Daoy (cell line): ENCODE data around the gene TAF11. TPM values are rescaled to one million over a fixed set of nuclear protein-coding genes. Genes with fewer than 3 reads are reported as not detected.
A peak's percentile ranks its signal among the peaks of the same experiment; 100 is the strongest.
"Not testable (repeated sequence)": the region's sequence is repeated elsewhere in the genome, so short reads cannot be mapped to it uniquely, and the experiment has no call there.

Experiments used
- DNase-seq: peaks from one replicate; pipeline ENCODE4 v3.0.0-alpha.2; 2015; ENCODE audit warnings: low read depth
- total RNA-seq: library from RNA; depleted of rRNA; stranded (reverse); fragments of >200 nt; shearing (Covaris generic); gene quantifications from 2 replicates; pipeline ENCODE4 v1.2.3, GENCODE V29; 2014; rRNA removed

The TAF11 gene
- total RNA-seq, 1 experiment from 2014 or later = 72.7 TPM

DNA sequence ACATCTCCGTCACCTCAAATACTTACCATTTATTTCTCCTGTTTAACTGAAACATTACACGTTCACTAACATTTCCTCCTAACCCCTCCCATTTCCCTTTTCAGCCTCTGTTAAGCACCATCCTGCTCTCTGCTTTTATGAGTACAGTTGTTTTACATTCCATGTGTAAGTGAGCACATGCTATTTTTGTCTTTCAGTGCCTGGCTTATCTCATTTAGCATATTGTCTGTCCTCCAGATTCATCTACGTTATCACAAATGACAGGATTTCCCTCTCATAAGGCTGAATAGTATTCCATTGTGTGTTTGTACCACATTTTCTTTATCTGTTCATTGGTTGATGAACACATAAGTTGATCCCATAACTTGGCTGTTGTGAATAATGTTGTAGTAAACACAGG, 22.7 kb downstream of the TAF11 start:
- no peak for DNase-seq

DNA sequence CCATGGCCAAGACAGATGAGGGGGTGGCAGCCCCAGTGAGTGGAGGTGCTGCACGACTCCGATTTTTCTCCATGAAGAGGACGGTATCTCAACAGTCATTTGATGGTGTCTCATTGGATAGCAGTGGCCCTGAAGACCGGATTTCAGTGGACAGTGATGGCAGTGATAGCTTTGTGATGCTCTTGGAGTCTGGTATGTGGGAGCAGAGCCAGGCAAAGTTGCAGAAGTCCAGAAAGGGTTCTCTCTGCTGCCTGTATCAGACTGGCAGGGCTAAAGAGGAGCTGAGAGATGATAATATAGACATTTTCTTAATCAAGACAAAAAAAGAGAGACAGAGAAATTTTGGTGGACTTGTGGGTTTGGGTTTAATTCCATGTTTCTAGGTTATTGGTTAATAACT, 23.8 kb downstream of the TAF11 start:
- DNase-seq = no peak

DNA sequence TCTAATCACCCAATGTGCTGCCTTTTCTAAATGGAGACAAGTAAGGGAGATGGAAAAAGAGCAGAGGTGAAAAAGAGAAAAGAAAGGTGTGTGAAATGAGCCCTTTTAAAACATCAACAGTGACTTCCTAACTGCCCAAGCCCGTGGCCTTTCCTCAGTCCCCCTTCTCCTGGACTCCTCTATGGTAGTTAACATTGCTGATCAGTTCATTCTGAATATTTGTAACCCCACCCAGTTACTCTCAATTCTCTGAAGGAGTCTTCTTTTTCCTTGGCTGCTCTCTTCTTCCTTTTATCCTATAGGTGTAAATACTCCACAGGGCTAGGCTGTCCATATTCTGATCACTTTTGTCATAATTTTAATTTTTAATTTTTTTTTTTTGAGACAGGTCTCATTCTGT, 27.1 kb downstream of the TAF11 start:
- DNase-seq = no peak

DNA sequence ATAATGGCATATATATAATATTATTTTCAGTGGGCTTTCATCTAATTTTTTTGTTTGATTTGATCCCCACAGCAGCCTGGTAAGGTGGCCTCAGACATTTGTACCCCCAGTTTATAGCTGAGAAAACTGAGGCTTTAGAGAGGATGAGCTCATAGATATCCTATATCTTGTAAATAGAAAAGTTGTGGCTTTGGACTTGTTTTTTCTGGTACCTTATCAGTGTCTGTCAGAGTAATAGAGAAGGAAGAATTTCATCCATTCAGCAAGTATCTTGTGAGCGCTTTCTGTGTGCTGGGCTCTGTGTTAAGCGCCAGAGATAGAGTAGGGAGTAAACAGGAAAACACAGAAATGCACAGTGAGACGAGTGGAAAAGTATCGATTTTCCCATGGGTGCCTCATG, 27.9 kb downstream of the TAF11 start:
- no peak for DNase-seq

DNA sequence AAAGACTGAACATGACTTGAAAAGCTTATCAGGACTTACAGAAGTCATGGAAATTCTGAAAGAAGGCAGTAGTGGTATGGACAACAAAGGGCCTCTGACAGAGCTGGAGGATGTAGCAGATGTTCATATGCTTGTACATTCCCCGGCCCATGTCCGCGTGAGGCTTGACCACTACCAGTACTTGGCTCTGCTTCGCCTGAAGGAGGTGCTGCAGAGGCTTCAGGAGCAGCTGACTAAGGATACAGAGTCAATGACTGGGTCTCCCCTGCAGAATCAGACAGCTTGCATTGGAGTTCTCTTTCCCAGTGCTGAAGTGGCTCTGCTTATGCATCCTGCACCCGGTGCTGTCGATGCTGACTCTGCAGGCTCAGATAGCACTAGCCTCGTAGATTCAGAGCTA, 29.2 kb downstream of the TAF11 start:
- no peak for DNase-seq

DNA sequence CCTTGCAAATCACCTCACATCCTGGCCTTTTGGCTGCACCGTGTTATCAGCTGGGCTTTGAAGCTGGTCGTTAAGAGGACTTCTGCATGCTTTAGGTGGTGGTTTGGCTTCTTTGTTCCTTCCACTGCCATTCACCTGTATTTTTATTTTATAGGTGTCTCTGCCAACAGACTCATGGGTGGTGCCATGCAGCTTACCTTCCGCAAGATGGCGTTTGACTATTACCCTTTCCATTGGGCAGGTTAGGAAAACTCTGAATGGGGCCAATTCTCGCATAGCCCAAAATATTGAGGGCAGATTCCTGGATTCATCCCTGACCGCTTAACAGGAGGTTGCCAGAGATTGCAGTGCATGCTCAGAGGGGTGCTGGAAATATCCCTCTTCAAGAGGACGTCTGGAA, 32.4 kb downstream of the TAF11 start:
- DNase-seq = peak; percentile 15

DNA sequence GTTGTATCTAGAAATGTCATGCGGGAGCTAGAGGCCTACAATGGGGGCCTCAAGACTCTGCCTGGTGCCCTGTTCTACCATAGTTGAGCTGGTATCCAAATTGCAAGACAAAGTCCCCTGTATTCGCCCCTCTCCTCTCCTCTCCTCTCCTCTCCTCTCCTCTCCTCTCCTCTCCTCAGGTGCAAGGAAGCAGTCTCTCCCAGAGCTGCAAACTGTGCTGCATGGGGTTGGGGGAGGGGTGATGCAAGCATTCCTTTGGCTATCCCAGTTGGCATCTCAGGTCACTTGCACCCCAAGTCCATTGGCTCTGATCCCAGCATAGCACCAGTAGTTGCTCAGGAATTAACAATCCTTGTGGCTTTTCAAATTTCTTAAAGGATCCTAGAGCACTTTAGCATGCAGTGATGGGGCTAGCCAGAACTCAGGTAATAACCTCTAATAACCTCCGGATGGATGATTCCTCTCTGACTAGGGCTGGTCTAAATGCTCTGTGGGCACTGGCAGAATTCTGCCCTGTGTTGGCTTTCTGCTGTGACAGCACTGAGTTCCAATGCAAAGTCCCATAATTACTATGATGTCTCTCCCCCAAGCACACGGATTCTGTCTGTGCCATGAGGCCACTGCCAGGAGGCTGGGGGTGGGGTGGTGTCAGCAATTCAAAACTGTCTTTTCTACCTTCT, 35.3 kb downstream of the TAF11 start:
- no peak for DNase-seq

DNA sequence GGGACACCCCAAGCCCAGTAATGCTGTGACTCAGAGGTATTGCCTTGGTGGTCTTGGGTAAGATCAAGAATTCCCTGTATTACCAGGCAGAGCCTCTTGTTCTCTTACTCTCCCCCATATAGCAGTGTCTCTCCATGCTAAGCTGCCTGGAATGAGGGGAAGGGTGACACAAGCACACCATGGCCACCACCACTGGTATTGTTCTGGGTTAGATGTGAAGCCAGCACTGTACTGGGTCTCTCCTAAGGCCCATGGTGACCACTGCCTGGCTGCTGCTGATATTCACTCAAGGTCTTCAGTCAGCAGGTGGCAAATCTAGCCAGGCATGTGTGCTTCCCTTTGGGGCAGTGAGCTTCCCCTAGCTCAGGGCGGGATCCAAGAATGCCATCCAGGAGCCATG, 36.5 kb downstream of the TAF11 start:
- DNase-seq = no peak

DNA sequence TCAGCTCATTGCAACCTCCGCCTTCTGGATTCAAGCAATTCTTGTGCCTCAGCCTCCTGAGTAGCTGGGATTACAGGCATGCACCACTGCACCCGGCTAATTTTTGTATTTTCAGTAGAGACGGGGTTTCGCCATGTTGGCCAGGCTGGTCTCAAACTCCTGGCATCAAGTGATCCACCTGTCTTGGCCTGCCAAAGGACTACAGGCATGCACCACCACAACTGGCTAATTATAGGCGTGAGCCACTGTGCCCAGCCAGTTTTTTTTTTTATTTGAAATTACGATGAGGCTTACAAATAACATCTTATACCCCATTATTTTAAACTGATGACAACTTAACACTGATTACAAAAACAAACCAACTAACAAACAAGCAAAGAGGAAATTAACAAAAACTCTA, 38.8 kb downstream of the TAF11 start:
- not testable (repeated sequence) for DNase-seq

DNA sequence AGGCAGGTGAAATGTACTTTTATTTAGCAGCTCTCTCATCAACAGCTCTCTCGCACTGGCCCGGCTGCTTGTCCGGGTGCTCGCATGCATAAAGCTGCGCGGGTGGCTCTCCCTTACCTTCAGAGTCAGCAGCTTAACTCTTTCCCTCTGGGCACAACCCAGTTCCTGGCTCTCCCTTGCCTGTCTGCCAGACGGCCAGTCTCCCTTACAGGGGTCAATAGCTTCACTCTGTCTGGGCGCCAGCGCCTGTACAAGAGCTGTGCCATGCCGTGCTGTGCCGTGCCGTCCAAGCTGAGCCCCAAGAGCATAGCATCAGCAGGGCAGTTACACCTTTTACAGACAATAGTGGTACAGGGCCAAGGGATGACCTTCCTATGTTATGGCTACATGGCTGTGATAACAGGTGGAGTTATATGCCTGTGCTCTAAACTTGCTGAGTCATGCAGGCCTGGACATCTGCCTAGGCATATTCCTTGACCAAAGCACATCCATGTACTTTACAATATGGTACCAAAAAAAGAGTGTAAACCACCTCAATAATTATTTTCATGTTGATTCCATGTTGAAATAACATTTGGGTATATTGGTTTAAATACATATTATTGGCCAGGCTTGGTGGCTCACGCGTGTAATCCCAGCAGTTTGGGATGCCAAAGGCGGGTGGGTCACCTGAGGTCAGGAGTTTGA, 48.0 kb downstream of the TAF11 start:
- DNase-seq = no peak

DNA sequence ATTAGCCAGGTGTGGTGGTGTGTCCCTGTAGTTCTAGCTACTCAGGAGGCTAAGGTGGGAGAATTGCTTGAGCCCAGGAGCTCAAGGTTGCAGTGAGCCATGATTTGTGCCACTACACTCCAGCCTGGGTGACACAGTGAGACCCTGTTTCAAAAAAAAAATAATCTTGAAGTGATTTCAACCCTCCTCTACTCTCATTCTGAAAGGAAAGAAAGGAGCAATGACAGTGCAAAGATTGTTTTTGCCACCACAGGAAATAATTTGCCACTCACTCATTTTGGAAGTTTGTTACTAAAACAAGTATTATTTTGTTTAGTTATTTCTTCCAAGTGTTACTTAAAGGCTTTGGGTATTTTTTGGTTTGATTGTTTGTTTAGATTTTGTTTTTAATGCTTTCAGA, 50.3 kb downstream of the TAF11 start:
- DNase-seq = no peak

DNA sequence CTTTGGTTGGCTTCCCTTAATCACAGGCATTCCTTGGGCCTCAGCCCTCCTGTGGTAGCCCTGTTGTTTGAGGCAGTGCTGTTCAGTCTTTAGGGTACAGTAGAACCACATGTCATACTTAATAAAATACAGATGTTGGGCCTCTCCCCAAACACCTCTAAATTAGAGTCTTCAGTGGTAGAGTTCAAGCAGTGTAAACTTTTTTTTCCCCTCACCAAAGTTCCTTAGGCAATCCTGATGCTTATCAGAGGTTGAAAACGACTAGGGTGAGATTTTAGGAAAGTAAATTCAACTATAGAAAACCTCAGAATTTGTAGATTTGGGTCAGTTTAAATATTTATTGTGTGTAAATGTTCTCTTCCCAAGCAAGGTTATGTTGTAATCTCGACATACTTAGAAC, 51.4 kb downstream of the TAF11 start:
- DNase-seq = no peak

DNA sequence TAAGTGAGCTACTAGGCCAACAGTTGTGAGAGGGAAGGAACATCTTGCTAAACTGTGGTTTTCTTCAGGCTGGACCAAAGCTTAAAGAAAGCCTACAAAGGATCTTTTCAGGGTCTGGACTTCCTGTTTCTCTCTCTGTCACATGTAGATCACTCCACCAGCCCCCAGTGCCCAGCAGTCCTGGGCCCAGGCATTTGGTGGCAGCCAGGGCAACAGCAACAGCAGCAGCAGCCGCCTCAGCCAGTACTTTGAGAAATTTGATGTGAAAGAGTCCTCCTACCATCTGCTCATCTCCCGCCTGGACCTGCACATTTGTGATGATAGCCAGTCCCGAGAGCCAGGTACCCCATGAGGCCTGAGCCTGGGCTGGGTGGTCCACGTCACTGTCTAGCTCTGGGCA, 51.8 kb downstream of the TAF11 start:
- DNase-seq = no peak

DNA sequence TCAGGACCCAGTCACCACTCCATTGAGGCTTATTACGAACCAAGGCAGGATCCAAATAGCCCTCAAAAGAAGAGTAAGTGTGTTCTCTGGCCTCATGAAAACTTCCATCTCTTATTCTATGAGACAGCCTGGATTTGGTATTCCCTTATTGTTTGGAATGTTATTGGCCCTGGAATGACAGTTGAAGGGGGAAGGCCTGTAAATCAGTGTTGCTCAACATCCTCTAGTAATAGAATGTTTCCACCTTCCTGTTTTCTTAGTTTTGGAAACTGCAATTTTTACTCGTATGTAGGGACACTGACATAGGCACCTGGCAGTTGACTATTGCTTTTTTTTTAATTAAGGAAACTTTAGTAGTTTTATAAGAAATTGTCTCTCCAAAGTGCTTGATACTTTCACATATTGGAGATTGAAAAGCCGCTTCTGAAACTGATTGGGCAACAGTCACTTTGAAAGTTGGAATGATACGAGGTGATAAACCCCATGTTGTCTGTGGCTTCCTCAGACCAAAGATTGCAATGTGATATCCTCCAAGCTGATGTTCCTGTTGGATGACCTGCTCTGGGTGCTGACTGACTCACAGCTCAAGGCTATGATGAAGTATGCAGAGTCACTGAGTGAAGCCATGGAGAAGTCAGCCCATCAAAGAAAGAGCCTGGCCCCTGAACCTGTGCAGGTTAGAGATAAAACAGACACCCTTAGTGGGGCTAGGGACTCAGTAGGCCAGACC, 52.9 kb downstream of the TAF11 start:
- peak; percentile 25 for DNase-seq

DNA sequence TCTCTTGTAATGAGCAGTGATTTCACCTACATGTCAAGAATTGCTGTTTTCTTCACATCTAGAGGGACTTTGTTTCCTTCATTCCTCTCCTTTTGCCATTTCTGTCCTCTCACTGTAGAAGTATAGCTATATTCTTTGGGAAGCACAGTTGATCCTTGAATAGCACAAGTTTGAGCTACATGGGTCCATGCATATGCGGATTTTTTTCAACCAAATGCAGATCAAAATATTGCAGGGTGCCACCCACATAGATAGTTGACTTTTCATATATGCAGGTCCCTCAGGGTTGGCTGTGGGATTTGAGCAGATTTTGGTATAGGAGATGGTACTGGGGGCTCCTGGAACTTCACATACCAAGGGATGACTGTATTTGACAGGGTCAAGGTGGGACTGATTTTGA, 54.9 kb downstream of the TAF11 start:
- DNase-seq = no peak

DNA sequence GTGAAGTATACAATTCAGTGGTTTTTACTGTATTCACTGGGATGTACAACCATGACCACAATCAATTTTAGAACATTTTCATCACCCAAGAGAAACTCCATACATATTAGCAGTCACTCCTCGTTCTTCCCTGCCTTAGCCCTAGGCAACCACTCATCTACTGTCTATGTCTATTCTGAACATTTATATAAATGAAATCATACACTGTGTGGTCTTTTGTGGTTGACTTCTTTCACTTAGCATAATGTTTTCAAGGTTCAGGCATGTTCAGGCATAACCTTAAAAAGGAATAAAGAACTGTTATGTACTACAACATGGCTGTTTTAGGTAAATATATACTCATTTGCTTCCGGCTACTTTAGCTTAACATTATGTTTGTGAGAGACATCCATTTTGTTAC, 58.7 kb downstream of the TAF11 start:
- DNase-seq = no peak

Other genes starting within 250 kb of the TAF11 start
- 29.5 and 35.8 TPM in 2 replicates for gene ILRUN, start 191.3 kb downstream of the TAF11 start, total RNA-seq
- gene SNRPC, start 130.5 kb downstream of the TAF11 start, total RNA-seq = 210 and 222 TPM in 2 replicates
- 6.2 and 7.1 TPM in 2 replicates for gene BLTP3A, start 96.0 kb downstream of the TAF11 start, total RNA-seq
- gene ANKS1A, start 1.2 kb upstream of the TAF11 start, total RNA-seq = 10.3 and 14.8 TPM in 2 replicates